CD4-positive, alpha-beta T cell treated with Interleukin-4 for 4 hours (primary cell): Measurements from ENCODE around the gene DLGAP1.
"Not testable (repeated sequence)": the region's sequence is repeated elsewhere in the genome, so short reads cannot be mapped to it uniquely, and the experiment has no call there.

Source experiments
- DNase-seq: peaks from one replicate; pipeline ENCODE4 v3.0.0-alpha.2; 2020

The DLGAP1 gene

DNA sequence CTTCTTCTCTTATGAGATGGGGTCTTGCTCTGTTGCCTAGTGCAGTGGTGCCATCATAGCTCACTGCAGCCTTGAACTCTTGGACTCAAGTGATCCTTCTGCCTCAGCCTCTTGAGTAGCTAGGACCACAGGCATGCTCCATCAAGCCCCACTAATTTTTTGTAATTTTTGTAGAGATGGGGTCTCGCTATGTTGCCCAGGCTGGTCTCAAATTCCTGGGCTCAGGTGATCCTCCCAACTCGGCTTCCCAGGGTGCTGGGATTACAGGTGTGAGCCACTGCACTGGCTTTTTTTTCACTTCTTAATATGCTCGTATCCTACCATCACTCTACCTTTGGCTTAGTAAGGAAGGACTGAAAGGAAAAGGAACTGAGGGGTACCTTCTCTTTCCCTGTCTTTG, 983.0 kb downstream of the DLGAP1 start:
- DNase-seq, result not testable (repeated sequence)

GRCh38 chr18:3471141-3471648, 983.9 kb downstream of the DLGAP1 start:
- DNase-seq, result no peak

DNA sequence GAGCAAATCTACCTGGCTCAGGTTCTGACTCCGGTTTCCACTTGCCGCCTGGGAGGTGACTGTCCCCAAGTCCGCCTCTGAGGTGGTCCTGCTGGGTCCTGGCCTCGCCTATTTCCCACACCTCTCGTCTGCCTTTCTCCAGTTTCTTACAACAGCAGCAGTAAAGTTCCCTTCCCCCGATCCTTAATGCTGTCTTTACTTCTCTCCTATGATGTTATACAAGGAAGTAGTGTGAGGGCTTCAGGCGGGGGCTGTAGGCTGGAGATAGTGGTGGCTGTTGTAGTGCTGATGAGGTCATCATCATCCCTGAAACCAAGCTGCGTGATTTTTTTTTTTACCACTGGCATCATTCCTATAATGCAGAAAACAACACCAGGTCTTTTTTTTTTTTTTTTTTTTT, 986.3 kb downstream of the DLGAP1 start:
- no peak for DNase-seq

GRCh38 chr18:3468066-3468705, 986.9 kb downstream of the DLGAP1 start:
- no peak for DNase-seq

DNA sequence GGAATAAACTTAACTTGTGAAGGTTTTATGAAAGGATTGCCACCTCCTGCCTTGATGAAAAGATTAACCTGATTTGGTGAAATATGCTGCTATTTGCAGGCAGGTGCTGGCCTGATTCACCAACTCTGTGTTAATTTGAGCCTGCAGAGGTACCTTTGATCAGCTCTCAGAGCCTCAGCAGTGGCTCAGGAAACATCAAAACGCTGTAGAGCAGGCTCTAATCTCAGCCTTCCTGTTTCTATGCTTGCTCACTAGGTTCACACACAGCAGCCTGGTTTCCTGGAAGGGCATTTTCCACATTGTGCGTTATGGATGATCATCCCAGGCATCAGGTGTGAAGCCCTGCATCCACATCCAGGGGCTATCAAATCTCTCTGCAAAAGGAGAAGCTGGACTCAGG, 988.2 kb downstream of the DLGAP1 start:
- DNase-seq, result peak; percentile 36

DNA sequence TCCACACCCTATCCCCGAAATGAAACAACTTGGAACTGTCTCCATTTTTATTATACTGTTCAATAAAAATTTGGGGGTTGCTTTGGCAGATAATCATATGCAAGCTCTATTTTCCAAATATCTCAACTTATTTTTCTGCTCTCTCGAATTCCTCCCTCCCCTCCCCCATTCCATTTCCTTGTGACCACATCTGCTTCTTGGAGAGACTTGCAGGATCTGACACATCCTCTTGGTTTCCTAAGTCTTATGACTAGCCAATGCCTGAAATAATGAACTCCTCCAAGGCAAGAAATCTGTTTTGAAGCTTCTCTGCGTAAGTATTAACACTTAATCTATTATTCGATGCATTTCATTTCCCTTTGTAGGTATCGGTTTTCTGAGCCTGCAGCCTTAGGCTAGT, 989.1 kb downstream of the DLGAP1 start:
- no peak for DNase-seq

- DNase-seq, result no peak
Measured at GRCh38 chr18:3463051-3463450, 992.1 kb downstream of the DLGAP1 start.

GRCh38 chr18:3461704-3462103, 993.4 kb downstream of the DLGAP1 start:
- no peak for DNase-seq

DNA sequence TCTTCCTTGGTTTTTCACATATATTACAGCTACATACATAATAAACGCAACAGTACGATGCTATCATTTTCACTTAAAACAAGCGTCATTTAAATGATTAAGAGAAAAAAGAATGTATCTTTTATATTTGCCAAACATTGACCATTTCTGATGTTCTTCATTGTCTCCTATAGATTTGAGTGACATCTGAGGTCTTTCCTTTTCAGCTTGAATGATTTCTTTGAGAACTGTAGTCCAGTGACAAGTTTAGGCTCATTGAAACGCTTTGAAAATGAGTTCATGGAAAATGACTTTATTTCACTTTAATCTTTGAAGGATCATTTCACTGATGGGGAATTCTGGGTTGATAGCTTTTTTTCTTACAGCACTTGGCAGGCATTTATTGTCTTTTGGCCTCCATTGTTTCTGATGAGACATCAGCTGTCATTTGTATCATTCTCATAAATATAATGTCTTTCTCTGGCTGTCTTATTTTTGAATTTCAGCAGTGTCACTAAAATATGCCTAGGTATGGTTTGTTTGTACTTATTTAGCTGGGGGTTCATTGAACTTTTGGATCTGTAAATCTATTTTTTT, 994.2 kb downstream of the DLGAP1 start:
- DNase-seq, result no peak

DNA sequence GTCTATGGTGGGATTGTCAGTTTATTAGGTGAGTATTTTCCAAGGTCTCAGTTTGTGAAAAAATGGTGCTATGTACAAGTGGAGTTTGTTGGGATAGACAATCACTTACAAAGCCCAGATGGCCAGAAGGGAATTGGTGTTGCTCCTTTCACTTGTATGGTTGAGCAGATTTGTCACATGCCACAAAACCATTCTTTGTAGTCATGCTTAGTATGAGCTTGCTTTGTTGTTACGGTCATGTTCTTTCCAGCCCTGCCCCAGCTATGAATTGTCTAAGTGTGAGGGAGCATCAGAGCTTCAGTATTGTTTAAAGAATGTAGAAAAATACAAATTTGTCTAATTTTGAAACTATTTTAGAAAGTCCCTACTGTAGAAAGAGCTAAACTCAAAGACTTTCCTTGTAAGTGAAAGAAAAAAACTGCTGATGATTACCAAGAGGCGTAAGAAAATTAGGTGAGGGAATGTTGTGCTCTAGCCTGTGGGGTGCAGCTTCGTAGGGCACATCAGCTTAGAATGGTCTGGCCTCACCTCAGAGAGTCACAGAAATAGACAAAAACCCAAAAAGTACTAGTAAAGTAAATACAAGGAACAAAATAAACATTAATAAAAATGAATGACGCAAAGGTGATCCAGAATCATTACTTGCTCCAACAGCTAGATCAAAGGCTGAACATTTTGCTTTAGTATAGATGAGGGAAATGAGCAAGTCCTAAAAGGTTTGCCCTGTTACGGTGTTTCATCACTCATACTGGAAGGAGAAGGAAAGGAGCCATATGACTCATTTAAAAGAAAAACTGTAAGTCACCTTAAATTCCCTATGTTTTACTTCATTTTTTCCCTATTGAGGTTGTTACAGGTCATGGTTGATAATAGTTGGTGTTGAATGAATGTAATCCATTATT, 995.9 kb downstream of the DLGAP1 start:
- DNase-seq, result peak; percentile 43

DNA sequence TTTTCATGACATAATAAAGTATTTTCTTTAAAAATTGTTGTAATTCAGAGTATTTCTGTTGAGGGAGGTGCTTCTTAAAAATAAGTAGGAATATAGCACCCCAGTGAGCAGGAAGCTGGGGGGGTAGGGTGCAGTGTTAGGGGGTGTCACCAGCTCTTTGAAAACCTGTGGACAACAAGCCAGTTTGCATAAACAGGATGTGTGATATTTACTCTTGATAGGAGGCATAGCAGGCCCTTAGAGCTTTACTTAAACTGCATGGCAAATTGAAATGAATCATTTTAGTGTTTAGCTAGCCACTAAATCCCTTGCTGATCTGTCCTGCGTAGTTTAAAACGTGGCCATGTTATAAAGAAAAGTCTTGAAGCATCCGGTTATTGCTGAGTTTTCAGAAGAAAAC, 996.7 kb downstream of the DLGAP1 start:
- peak; percentile 67 for DNase-seq

DNA sequence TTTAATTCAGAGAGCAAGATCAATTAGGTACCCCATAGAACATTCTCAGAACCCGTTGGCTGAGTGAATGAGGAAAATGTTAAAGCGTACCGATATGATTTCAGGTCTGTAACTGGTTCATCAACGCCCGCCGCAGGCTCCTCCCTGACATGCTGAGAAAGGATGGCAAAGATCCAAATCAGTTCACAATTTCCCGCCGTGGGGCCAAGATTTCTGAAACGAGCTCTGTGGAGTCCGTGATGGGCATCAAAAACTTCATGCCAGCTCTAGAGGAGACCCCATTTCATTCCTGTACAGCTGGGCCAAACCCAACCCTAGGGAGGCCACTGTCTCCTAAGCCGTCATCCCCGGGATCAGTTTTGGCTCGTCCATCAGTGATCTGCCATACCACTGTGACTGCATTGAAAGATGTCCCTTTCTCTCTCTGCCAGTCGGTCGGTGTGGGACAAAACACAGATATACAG, 997.8 kb downstream of the DLGAP1 start:
- no peak for DNase-seq

DNA sequence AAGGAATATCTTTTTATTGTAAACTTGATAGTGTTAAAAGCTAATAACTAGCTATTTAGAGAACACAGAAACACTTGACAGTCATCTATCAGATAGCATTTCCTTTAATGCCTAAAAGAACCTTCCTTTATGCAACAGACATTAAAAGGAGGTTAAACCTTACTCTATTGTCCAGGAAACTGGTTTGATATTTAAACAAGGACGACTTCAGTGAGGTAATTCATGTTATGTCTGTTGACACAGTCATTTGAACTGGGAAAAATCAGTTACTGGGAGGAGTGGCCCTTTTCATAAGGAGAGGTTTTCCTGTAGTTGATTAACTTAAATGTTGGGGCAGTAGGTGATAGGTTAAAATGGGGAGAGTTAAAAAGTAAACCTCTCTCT, 998.4 kb downstream of the DLGAP1 start:
- no peak for DNase-seq

DNA sequence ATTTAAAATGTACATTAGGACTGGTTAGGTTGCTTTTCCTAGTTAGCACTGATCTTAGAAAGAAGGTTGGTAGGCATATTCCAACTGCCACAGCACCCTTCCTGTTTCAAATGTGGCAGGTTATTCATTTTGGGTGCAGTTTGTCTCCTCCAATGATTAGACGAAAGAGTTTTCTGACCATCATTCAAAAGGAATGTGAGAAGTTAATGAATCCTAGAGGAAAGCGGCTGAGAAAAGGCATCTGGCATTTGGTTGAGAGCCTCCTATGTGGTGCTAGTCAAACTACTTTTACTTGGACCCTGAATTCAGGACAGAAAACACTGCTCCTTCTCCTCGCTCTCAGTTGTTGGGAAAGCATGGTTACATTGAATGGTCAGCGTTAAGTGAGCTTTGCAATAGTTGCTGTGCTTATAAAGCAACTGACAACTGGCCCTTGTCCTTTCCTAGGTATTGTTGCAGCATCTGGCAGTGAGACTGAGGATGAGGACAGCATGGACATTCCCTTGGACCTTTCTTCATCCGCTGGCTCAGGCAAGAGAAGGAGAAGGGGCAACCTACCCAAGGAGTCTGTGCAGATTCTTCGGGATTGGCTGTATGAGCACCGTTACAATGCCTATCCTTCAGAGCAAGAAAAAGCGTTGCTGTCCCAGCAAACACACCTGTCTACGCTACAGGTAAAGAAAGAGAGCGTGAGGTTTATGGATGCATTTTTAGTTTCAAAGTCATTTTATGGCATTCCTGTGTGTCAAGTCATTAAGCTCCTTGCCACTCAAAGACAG, 999.0 kb downstream of the DLGAP1 start:
- DNase-seq, result no peak

DNA sequence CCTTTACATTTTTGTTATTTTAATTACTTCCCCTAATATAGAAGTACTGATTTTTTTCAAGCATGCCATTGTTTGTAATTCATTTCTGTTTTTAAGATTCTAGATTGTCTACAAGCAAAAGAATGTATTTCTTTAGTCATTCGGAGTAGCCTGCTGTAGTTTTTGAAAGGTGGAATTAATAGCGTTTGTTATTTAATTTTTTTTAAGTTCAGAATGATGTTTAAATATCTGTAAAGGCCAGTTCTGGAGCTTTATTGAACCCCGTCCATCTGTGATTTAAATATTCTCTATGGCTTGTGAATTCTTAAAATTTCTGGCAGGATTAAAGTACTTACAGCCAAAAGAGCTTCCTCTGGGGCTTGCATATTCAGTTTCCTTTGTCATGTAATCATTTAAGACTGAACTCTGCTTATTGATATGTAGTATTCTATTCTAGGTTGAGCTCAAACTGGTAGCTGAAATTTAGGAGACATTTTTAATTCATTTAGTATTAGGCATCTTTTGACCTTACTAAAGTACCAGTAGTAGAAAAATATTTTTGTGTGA, 999.9 kb downstream of the DLGAP1 start:
- no peak for DNase-seq

- DNase-seq, result peak; percentile 66
Measured at GRCh38 chr18:3454365-3455089, 1000.6 kb downstream of the DLGAP1 start.

- DNase-seq, result peak; percentile 54
Measured at GRCh38 chr18:3453540-3454364, 1001.4 kb downstream of the DLGAP1 start.

DNA sequence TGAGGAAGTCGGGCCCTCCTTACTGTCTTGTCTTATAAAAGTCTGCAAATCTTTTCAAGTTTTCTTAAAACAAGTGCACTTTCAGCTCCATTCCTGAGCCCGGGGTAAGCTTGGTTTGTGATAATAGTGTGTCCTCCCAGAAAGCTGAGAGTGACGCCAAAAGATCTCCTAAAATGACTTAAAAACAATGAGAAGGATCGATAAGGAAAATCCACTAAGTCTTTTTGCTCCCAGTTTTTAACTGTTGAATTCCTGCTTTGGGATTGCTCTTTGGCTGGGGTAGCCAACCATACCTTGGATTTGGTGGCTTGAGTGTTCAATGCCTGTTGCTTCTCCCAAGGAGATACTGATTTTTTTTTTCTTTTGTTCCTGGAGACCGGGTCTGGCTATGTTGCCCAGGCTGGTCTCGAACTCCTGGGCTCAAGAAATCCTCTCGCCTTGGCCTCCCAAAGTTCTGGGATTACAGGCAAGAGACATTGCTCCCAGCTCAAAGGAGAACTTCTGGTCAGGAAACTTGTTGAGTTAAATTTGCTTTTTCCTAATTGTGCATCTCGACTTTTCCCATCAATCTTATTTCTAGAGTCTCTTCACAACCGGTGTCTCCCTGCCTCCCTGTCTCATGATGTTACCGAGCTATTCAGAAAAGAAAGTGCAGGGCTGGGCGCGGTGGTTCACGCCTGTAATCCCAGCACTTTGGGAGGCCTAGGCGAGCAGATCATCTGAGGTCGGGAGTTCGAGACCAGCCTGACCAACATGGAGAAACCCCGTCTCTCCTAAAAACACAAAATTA, 1002.2 kb downstream of the DLGAP1 start:
- DNase-seq, result no peak

GRCh38 chr18:3451989-3452749, 1002.9 kb downstream of the DLGAP1 start:
- peak; percentile 29 for DNase-seq
